HG03039 (cell line): ENCODE data around the gene CSRP2.

Experiments used
- ATAC-seq: cut with Tn5 transposase; IDR thresholded peaks from one replicate; pipeline ENCODE4 v1.9.1; 2021; ENCODE audit warnings: mild to moderate bottlenecking, moderate library complexity; ENCODE audit not compliant: unreplicated experiment

The CSRP2 gene

DNA sequence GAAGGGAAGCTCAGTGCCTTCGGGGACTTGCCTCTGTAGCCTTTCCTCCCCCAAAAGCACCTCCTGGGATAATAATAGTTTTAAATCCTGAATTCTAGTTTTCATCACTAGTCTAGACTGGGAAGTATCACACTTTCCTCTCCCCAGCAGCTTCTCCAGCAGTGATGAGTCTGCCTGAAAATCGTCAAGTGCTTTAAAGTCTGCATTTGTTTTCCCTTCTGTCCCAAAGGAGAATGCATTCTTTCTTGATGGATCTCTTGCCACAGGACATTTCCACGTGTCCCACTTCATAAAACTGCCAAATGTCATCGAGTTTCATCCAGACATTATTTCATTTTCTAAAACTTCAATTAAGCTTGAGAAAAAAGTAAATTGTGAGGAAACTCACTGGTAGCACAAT is 15.0 kb downstream of the CSRP2 start:
- no peak for ATAC-seq

DNA sequence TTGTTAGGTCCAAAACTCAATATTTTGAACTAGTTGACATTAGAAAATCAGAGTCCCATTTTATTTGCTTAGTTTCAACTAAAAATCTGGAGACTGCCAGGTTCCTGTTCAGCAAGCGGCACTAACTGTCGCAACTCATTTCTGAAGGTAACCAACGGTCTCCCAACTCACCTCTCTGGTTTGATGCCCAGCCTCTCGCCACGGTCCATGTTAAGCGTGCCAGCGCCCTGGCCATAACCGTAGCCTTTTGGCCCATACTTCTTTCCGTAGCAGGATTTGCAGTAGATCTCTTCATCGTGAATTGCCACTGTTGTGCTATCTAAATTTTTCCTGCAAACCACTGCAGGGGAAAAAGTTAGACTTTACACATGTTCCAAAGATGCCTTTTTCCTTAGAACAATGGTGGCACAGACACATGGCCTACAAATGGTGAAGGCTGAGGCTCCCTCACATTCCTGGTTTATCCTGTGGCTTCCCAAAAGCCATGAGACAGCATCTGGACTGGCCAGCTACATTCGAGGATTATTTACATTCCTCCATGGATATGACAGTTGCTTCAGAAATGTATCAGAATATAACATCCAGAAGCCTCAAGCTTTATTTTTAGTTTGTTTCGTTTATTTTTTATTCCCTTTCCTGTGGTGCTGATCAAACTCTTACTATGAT is 15.7 kb downstream of the CSRP2 start:
- no peak for ATAC-seq

DNA sequence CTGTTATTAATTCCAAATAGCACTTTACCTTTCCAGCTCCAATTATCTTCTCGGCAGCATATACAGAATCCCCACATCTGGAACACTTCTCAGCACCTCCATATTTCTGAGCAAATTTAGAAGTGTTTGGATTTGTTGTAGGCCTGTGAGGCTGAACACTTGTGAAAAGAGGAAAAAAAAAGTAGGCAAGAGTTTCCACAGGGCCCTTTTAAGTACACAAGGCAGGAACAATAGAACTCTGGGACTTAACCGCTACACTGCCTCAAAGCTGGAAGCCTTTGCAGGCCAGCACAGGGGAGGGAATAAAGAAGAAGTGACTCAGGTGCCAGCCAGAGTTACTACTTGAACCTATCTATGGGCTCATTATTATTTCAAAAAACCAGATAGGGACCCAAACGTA is 18.6 kb downstream of the CSRP2 start:
- ATAC-seq = no peak

DNA sequence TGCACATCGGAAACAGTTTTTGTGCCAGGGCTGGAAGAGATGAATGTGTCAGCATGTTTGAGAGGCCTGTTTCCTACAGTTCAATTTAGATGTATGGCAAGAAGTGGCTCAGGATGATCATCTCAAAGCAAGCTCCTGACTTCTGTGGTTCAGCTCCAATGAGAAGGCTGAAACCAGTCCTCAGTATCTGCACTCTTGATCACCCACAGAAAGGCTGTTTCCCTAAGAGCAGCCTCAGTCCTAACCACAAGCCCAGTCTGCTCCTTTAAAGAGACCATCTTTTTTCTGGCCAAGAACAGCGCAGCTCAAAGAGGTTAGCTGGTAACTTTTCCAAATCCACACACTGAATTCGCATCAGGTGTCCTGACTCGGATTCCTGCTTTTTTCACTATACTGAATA is 19.2 kb downstream of the CSRP2 start:
- ATAC-seq = peak; percentile 49

DNA sequence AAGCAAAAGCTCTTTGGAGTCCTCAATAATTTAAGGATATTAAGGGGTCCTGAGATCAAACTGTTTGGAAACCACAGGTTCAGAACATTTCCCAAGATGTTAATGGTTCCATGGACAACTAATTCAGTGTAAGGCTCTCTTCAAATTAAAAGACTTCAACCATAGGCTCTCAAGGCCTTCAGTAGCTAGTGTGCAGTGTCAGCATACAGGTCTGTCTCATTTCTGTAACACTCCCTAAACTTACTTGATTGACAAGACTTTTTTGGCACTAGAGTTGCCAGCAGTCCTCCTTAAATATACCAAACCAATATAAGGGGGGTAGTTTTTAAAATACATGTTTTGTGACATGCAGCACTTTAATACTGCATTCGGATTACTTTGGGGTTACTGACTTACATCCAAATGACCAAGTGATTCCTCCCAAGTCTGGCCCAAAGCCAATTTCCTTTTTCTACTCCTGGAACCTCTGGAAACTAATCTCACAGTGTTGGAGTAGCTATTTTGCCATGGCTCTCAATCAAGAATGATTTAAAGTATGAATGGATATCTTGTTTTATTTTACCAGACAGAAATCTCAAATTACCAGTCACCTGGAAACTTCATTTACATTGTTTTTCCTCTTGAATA is 22.7 kb downstream of the CSRP2 start:
- no peak for ATAC-seq

DNA sequence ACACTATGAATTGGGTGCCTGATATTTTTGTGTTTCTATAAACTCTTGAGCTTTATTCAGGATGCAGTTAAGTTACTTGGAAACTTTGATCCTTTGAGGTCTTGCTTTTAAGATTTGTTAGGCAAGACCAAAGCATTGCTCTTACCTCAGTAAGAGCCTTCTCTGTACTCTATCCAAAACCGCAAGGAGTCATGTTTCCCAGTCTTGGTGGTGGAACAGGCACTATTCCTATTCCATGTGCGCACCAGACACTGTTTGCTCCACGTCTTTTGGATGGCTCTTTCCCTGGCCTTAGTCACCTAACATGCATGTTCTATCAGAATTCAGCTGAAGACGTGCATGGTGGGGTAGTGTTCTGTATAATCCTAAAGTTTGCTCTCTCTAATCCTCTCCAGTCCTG is 23.5 kb downstream of the CSRP2 start:
- ATAC-seq = no peak

DNA sequence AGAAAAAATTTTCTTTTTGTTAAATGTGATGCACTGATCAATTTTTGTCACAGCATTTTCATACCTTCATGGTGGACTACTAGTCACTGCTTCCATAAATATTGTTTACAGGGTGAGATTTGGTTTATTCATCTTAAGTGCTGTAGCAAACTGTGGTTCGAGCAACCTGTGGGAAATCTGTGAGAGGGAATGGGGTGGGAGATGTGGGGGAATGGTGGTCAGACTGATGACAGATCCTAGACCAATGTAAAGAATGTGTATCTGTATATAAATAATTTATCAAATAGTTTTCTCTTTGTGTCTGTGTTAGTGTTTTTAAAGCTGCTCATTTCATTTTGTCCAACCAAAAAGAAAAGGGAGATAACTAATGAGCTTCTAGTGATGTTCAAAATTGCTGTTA is 26.7 kb downstream of the CSRP2 start:
- no peak for ATAC-seq

DNA sequence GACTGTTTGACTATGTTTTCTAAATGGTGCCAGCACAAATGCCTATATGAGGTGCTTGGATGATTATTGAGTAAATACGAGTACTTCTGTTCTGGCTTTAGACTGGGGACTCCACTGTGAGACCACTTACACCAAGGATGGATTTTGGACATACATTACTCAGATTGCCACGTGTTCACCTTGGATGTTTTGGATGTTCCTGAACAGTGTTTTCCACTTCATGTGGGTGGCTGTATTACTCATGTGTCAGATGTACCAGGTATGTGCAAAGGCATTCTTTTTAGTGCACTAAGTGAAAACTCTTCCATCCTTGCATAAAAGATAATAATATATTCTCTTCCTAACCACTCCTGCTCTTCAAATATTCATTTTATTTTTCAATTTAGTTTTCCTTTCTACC is 30.7 kb downstream of the CSRP2 start:
- no peak for ATAC-seq

DNA sequence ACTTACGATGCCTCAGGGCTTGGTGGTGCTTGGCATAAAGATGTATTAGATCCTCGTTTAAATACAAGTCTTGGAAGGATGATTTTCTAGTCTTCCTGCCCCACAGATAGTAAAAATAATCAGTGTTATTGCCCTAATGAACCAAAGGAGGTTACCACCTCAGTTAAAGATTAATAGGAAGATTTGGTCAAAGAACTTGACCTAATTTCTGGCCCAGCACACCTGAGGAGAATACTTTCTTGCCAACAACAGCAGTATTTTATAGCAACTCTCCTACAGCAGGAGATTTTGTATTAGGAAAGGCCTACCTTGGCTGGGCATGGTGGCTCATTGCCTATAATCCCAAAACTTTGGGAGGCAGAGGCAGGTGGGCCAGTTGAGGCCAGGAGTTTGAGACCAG is 31.6 kb downstream of the CSRP2 start:
- ATAC-seq = no peak

DNA sequence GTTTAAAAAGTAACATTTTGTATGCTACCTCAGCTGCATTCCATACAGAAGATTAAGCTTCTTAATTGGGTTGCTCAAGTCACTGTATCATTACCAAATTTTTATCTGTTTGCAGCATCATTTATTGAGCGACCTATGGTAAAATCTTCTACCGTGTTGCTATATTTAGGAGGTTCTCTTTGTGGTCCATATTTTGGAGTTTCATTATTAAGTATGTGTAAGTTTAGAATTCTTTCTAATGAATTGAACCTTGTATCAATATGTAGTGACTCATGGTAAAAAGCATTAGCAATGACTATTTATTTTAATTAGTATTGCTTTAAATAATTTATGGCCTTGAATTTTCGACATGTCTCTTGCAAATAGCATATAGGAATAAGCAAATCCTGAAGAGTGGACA is 42.2 kb downstream of the CSRP2 start:
- ATAC-seq = no peak

DNA sequence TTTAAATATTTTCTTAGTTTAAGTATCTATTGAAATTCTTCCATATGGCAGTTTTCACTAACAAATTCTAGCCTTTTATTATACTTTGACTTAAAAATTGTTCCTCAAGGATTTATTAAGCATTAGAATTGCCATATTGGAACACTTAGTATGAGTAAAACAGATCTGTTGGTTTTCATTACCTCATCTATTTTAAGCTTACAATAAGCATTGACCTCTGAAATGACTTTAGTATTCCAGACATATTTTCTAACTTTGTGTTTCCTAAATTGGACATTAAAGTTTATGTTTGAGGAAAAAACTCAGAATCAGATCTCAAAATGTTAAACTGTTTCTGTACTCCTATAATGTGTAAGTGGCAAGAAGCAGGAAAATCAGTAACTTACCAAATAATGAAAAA is 48.4 kb downstream of the CSRP2 start:
- ATAC-seq = no peak

DNA sequence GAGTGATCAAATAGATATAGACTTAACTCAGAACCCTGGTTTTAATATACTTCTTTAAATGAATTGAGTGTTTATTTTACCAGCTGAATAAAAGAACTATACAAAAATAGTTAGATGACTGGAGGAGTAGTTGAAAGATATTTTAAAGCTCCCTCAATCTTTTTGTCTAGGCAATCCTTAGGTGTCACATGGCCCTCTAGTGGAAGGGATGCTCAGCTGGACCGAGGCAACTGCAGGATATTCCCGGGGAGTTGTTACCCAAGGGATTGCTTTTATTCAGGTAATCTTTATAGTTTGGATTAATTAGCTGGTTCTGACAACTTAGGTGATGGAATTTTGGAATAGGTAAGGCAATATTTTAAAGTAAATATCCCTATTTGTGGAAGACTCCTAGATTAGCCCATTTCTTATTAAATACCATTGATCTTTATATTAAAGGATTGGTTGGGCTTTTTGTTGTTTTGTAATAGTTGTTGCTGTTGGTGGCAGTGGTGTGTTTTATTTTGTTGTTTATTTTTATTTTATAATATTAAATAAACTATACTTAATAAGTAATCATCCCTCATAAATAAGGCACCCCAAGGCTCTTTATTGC is 57.8 kb downstream of the CSRP2 start:
- ATAC-seq = no peak

DNA sequence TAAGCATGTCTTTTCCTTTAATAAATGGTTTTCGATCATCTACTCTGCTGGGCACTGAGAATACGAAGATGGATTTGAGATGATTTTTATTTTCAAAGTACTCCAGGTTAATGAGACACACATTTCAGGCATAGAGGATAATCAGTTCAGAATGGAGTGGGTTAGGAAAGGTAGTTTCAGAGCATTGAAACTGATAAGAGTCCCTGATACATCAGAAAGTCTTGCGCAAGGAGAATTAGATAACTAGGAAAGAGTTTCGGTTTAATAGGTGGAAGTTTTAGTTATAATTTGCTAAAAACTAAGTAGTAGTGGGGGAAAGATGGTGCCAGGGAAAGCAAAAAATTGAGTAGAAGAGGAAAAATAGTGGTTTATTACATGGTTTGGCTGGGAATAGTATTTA is 64.8 kb downstream of the CSRP2 start:
- ATAC-seq = no peak

DNA sequence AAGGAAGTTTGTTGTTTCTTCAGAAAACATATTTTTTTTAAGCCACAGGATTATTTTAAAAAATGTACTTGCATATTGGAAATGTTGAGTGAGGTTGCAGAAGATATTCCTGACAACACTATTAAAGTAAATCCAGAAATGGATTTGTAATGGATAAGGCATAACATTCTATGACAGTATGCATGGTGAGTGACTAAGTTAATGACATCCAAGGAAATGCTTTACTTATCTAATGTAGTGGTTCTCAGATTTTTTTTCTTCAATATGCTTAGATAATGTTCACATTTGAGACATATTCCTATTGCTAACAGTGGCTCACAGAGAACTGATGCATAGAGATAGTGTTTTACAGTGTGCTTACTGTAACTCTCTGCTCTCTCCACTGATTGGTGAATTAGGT is 65.6 kb downstream of the CSRP2 start:
- ATAC-seq = no peak

DNA sequence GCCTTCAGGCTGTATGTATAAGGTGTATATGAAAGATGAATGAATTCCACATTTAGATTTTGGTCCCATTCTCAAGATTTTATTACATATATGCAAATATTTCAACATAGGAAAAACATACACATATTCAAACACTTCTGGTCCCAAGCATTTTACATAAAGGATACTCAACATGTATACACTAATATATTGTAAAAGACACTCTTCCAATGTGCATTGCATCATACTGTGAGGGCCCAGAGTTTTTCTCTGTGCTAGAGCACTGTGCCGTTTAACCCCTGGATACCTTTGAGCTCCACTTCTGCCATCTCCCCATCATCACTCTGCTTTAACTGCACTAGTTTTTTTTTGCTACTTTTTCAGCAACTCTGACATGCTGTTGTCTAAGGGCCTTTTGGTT is 66.8 kb downstream of the CSRP2 start:
- ATAC-seq = no peak

DNA sequence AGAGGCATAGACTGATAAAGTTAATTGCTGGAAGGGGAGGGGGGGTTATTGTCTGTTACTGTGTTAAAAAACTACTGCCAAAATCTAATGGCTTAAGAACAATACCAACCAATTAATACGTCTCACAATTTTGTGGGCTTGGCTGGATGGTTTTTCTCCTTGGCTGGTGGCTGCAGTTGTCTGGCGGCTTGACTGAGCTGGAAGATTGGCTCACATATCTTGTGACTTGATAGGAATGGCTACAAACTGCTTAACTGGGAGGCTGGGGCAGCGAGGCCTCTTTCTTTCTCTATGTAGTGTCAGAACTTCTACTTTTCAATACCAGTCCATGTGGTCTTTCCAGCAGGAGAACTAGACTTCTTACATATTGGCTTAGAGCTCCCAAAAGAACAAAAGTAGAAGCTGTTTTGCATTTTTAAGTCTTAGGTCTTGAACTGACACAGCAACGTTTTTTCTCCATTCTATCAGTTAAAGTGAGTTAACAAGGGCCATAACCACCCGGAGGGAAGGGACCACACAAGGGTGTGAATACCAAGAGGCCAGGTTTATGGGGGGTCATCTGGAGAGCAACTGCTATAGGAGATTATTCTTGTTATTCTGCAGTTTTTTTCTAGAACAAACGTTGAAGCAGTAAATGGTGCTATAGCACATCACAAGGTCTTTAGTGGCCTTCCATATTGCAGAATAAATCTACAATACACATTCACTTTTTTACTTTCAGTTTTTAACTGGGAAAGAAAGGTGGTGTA is 68.0 kb downstream of the CSRP2 start:
- no peak for ATAC-seq
